Stimulated activated CD4-positive, alpha-beta T cell treated with anti-CD3 and anti-CD28 coated beads, Interleukin-1b, Interleukin-23, amount 100 ng/mL, for 1 hour (primary cell): Measurements from ENCODE around the gene GLYATL1B.
"Not testable (repeated sequence)": the region's sequence is repeated elsewhere in the genome, so short reads cannot be mapped to it uniquely, and the experiment has no call there.

Experiments used
- DNase-seq, 2 donors: peaks; one replicate each; pipeline ENCODE4 v3.0.0-alpha.2; 2020; ENCODE audit warnings: low read depth in 2 of 2

GLYATL1B gene, protein sequence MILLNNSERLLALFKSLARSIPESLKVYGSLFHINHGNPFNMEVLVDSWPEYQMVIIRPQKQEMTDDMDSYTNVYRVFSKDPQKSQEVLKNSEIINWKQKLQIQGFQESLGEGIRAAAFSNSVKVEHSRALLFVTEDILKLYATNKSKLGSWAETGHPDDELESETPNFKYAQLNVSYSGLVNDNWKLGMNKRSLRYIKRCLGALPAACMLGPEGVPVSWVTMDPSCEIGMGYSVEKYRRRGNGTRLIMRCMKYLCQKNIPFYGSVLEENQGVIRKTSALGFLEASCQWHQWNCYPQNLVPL

DNA sequence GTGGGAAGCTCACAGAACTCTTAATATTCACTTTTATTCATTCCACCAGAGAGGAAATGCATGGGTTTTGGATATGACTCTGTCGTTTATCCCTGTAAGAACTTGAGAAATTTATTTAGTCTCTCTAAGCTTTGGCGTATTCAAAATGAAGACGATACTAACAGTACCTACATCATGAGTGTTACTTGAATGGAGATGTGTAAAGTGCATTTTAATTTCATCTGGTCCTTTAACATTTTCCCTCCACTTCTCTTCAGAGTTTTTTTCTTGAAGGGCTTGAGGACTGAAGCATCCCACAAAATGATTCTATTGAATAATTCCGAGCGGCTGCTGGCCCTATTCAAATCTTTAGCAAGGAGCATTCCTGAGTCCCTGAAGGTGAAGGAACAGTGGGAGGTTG lies at the start of gene GLYATL1B:
Gene GLYATL1B, plus strand, starts transcription at position 301 of the 400 bp plus-strand sequence. Its CDS starts 0 bp downstream, at position 301.
- DNase-seq: not testable (repeated sequence)

DNA sequence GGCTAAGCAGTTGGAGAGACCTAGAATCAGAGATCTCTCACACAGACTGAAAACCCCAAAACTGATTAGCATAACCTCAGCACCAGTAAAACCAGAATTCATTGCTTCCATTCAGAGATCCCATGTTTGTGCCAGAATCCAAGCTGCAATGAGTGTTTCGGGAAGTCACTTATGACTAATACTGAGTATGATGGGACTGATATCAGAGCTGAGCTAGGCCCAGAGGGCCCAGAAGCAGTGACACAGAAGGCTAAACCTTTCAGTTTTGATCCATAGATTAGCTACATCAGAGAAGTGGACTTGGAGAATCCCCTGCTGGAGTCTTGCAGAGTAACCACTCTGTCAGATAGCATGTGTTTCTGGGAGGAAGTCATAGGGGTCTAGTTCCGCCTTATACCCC lies 49.6 kb upstream of the GLYATL1B start:
- DNase-seq: not testable (repeated sequence)

DNA sequence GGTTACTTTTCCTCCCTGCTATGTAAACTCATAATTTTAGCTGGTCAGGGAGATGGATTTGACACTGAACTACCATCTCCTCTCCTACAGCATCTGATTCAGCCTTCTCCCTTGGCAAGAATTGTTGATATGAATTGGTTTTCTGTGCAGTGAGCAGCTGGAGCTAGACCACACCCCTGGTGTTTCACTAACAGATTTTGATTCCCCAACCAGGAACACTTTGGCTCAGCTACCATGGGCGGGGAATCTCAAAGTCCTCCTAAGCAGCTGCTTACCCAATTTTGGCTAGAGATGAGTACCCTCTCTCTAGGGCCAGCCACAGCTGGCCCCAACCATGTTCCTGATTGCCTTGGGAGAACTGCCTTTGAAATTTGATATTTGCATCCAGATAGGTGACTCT lies 48.7 kb upstream of the GLYATL1B start:
- DNase-seq: not testable (repeated sequence)

DNA sequence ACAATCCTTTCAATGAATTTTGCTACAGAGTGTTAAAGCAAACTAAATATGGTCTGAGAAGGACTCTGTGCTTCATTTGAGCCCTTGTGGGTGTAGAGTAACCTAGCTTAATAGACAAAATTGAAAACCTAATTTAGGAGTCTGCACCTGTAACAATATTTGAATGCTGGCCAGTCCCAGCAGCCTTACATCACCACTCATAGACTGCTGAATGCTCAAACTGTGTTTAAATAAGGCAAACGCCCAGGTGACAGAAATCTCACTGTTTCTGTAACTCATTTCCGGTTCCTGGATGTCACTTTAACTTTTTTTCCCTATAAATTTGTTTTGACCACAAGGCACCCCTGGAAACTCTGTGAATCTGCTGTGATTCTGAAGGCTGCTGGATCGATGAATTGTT lies 45.5 kb upstream of the GLYATL1B start:
- no peak for DNase-seq

DNA sequence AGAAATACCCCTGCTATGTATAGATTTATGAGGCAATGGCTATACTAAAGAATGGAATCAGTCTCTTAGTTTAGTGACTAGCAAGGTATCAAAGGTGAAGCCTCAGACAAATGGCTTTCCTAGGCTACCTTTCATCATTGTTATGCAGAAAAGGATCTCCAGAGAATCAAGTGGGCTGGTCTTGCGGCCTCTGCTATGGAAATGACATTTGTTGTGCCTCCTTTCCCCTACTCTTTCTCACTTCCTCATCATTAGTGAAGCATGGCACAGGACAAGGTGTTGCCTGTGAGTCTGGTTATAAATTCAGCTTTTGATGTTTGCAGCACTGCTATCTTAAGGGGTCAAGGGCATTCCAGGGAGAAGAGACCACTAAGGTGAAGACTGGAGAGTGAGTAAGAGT lies 34.7 kb upstream of the GLYATL1B start:
- DNase-seq: not testable (repeated sequence)

DNA sequence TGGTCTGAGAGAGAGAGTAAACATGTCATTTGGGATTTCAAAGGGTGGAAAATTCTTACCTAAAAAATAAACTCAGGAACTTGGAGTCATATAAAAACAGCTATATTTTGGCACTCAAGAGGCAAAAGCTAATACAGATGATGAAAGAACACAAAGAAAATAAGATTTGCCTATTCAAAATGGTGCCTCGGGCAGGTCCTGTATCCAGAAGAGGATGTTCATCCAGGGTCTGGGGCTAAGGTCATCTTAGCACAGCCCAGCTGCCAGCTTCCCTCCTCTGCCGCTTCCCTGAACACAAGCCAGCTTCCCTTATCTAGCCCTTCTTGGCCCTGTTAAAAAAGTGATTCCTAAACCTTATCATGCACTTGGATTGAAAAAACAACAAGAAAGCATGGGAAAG lies 33.8 kb upstream of the GLYATL1B start:
- not testable (repeated sequence) for DNase-seq

DNA sequence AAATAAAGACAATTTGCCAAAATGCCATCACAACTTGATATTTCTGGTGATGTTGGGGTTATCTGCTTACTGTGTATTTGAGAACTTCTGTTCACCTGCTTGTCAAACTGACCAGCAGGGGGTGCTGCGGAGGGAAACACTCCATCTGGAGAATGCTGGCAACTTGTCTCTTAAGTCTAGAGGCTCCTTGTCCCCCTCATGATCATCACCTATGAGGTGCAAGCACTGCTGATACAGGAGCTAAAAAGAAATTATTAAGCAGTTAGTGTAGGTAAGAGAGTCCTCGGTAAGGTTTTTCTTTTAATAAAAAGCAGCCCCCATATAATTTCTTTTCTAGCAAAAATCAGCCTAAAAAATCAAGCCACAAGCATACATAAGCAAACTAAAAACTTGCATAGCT lies 32.7 kb upstream of the GLYATL1B start:
- peak; percentile 53 to 78 for DNase-seq

DNA sequence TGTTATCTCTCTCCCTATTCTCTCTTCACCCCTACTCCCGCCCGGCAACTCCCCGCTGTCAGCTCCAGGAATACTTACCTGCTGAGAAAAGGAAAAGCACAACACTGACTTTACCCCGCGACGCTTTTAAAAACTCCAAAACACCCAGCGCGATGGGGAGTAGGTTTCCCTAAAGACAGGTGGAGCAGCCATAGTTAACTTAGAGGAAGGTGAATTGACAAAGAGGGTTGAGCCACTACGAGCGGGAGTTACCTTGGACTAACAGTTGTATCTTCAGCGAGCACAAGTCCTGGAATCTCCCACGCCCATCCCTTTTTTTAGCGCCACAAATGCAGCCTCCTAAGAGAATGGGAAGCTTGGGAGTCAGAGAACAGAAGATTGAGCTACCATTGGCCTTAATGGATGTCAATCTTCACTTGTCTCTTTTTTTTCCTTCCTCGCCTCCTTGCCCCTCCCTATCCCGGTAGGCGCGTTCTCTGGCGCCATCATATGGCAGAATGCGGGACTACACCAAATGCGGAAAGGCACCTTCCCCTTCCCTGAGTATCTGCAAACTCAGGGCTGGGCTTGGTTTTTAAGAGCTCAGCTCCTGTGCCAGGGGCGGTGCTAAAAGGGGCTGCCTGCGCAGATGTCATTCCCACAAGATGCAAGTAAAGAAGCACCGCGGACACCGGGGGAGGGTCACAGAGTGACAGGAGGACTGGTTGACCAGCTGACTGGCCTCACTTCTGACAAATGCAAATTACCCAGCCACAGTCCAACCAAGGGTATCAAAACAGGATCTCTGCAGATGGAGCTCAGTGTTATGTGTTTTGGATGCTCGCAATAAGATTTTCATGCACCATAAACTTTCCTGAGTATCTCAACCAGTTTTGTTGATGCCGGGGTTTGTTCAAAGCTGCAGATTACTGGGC lies 27.7 kb upstream of the GLYATL1B start:
- DNase-seq: peak; percentile 54 to 64

DNA sequence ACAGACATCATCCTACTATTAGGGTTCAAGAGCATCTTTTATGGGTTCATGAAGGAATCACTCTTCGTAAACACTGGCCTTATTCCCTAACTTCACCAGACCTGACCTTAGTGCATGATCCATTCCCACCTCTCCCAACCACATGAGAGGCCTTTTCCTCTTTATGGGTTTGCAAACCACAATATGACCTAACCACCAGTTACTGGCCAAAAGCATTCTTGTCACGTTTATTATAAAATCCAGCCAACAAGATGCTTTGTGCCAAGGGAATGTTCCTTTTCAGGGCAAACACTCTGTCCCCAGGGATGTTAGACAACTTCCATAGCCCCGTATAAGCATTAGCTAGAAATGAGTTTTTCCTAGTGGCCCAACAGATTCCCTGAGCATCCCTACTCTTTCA lies 26.0 kb upstream of the GLYATL1B start:
- DNase-seq: not testable (repeated sequence)

DNA sequence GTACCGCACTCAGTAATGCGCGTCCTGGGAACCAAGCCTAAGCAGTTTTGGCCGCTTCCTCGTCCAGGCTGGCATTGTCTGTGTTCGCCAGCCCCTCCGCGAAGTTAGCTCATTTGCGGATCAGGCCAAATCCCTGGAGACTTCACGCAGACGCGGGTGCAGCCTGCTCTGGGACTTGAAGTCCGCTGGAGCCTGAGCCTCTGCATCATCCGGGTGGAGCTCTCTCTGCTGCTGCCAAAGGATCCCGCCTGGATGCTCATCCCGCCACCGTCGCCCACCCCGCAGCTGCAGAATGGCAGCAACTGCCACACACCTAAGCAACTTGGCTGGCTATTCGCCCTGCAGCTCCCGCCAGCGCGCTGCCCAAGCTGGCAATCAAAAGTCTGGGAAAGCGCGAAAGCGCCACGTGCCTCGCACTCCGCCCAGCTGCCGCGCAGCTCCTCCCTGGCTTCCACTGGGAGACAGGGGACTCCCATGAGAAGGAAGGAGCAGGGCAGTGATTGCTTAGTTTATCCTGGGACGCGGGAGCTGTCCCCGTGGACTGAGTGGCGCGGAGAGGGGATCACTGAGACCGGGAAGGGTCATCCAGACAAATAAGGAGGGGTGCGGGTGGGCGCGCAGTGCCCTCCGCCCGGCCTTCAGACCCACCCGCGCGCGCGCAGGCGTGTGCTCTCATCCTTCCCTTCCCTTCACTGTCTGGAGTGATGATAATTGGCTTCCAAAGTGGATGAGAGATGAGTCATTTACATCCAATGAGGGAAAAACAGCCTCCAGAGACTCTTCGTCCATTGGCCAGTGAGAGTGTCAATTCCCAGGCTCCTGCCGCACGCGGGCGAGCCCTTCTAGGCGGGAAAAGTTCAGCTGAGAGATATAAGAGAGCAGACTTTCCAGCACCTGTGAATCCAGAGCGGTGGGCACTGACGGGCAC lies 23.2 kb upstream of the GLYATL1B start:
- no peak for DNase-seq

DNA sequence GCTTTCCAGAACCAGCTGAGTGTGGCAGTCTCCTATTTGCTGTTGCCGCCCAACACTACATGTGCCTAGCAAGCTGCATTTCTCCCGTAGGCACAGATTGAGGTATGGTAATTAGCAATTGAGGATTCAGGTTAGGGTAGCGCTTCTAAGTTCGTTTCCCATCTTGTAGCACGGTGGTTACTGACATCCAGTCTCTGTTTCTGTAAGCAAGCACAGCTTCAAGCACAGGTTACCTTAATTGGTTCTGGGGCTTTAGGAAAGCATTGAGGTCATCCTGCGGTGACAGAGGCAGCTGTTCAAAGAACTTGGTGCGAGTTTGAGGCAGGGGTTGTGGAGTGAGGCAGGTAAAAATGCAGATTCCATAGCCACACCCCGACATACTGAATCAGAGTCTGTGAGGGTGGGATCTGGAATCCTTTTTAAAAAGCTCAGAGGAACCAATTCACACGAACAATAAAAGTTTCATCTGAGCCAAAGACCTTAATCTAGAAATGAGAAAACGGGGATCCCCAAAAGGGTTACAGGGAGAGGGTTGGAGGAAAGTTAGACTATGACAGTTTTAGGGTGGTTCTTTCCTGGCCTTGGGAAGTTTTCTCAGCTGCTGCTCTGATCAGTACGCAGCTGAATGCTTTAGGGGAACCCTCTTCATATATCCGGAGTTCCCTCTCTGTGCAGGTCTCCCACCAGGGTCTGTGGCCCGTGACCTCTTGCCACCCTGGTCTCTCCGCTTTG lies 21.9 kb upstream of the GLYATL1B start:
- not testable (repeated sequence) for DNase-seq

DNA sequence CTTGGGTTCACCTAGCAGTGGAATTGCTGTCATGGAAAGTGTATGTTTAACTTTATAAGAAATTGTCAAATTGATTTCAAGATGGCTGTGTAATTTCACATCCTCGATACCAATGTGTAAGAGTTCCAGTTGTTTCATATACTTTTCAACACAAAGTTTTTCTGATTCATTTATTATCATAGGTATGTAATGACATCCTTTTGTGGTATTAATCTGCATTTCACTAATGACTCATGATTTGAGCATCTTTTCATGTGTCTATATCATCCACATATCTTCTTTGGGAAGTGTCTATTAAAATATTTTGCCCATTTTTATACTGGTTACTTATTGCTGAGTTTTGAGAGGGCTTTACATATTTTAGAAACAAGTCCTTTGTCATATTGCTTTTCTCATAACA lies 17.0 kb upstream of the GLYATL1B start:
- DNase-seq: no peak

DNA sequence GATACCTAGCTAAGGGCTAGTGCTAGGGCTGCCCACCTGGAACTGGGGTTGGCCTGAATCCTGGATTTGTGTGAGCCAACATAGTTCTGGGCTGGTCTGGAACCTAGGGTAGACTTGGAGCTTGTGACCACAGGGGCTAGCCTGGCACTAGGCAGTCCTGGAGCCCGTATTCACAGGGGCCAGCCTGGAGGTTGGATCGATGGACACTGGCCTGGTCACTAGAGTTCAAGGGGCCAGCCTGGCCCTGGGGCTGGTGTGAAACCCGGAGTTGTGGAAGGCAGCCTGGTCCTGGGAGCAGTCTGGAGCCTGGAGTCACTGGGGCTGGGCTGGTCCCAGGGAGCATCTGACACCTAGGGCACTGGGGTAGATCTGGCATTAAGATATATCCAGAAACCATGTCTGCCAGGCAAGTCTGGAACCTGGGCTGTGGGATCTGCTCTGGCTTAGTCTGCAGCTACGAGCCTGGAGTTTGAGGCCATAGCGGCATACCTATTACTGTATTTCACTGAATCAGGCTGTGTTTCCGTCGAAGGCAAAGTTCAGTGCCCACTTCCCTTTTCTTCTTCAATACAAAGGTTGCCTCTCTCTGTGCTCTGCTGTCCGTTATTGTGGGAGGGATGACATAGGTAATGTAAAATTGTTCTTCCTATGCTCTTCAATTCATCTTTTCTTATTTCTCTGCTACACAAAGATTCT lies 9.1 kb upstream of the GLYATL1B start:
- no peak for DNase-seq

DNA sequence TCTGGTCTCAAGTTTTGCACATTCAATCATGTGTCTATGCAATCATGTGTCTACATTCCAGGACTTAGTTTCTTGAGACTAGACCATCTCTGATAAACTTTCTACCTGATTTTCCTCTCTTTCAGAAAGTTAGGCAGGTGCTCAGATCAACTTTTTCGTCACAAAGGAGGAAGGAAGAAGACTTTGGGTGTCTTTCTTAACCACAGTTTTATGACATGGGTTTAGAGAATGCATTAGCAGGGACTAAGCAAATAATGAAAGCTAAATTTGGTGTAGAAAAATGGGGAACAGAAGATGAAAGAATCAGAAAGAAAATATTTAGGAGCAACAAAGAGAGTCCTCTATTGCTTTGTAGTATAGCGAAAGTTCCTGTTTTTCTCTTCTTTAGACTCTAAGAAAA lies 7.7 kb upstream of the GLYATL1B start:
- DNase-seq: no peak

DNA sequence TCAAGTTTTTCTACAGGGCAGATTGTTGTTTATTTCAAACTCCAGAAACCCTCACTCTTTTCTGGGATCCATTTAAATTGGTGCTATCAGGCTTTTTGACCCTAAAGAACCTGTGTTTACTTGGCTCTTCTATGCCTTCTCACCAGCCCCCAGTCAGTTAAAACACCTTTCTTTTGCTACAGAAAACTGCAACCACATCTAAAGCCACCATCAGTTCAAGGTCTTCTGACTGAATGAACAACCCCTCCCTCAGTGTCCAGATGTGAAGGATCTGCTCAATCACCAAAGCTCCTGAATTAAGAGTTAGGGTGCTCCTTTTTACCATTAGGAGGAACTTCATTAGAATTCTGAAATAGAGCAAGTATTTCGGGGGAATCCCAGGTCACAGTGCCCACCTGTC lies 7.0 kb upstream of the GLYATL1B start:
- DNase-seq: no peak

DNA sequence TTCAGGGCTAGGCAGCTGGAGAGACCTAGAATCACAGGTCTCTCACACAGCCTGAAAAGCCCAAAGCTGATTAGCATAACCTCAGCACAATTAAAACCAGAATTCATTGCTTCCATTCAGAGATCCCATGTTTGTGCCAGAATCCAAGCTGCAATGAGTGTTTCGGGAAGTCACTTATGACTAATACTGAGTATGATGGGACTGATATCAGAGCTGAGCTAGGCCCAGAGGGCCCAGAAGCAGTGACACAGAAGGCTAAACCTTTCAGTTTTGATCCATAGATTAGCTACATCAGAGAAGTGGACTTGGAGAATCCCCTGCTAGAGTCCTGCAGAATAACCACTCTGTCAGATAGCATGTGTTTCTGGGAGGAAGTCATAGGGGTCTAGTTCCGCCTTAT lies 5.7 kb upstream of the GLYATL1B start:
- DNase-seq: not testable (repeated sequence)

DNA sequence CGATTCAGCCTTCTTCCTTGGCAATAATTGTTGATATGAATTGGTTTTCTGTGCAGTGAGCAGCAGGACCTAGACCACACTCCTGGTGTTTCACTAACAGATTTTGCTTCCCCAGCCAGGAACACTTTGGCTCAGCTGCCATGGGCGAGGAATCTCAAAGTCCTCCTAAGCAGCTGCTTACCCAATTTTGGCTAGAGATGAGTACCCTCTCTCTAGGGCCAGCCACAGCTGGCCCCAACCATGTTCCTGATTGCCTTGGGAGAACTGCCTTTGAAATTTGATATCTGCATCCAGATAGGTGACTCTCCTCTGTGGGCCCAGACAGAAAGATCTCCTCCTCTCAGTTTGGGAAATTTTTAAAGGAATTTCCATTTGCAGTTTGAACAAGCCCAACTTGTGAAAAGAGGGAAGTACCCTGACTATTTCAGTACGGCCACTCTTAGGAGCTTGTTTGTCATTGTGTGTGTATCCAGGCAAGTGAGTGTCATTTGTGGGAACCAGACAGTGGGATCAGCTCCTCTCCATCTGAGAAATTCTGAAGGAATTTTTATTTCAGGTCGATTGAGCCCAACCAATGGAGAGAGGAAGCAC lies 4.6 kb upstream of the GLYATL1B start:
- not testable (repeated sequence) for DNase-seq

DNA sequence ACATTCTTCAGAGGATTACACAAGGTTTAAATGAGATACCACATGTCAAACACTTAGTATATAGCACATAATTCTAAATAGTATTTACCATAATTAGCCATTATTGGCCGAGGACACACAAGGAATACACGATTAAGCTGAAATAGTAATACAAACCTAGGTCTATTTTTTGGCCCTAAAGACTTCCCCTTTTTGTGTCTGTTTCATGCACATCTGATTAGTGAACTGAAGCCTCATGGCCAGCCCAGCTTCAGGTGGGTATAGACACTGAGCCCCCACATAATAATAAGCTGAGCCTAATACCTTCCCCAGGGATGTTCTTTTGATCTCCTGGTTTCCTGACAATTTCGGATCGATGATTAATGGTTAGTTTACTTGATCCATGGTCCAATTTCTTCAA lies 2.1 kb downstream of the GLYATL1B start:
- DNase-seq: no peak

DNA sequence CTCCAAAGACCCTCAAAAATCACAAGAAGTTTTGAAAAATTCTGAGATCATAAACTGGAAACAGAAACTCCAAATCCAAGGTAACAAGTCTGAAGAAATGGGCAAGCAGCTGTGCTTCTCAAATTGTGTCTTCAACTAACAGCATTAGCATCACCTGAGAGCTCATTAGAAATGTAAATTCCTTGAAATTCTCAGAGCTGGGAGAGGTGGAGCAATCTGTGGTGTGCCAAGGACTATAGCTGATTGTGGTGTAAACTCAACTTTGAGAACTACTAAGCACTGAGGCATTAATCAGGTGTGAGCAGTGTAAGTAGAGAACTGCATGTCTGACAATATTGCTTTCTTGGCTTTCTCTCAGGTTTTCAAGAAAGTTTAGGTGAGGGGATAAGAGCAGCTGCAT lies 7.5 kb downstream of the GLYATL1B start:
- not testable (repeated sequence) for DNase-seq

DNA sequence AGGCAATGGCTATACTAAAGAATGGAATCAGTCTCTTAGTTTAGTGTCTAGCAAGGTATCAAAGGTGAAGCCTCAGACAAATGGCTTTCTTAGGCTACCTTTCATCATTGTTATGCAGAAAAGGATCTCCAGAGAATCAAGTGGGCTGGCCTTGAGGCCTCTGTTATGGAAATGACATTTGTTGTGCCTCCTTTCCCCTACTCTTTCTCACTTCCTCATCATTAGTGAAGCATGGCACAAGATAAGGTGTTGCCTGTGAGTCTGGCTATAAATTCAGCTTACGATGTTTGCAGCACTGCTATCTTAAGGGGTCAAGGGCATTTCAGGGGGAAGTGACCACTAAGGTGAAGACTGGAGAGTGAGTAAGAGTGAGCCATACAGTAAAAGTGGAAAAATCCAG lies 9.1 kb downstream of the GLYATL1B start:
- not testable (repeated sequence) for DNase-seq
